ENCODE results near the gene ZBTB42. TPM values are rescaled to one million over a fixed set of nuclear protein-coding genes. Genes with fewer than 3 reads are reported as not detected.

ZBTB42 gene
- total RNA-seq, 1 donor = 2.9 TPM

- Histone ChIP-seq H2AFZ (ENCODE audit: low read length) (peak overlapping the region; percentile 75), H3K27me3 (ENCODE audit: insufficient read depth, low read length) (peaks cover 2% of the 10 kb centered on the region), H3K4me2 (ENCODE audit: insufficient read depth, low read length) (peak overlapping the region; percentile 78), H3K36me3 (ENCODE audit: insufficient read depth, low read length) (no peaks in the 10 kb centered on the region), H3K9me3 (ENCODE audit: low read depth, low read length) (no peaks in the 10 kb centered on the region), H3K27ac (ENCODE audit: low read depth, low read length) (no peak overlapping the region), H3K4me3 (ENCODE audit: insufficient read depth, low read length) (peak overlapping the region; percentile 68), H3K79me2 (ENCODE audit: insufficient read depth, low read length) (peaks cover 5% of the 10 kb centered on the region), H4K20me1 (ENCODE audit: insufficient read depth, low read length) (peaks cover 11% of the 10 kb centered on the region), H3K4me1 (ENCODE audit: insufficient read depth, low read length) (peaks cover 12% of the 10 kb centered on the region)
- TF ChIP-seq CTCF (IDR thresholded peaks at IDR 0.05; ENCODE audit: extremely low read depth, low read depth, low read length) = no peak
- DNase-seq (ENCODE audit: insufficient read length, low spot score, missing footprints) = peak; percentile 96
These were observed 1.5 kb upstream of the ZBTB42 start for GRCh38 chr14:104799244-104800014.

GRCh38 chr14:104800015-104800770 is 708 bp upstream of the ZBTB42 start:
- TF ChIP-seq CTCF (IDR thresholded peaks at IDR 0.05; ENCODE audit: extremely low read depth, low read depth, low read length) = no peak
- no peaks in the 10 kb centered on the region for H3K9me3 ChIP-seq (ENCODE audit: low read depth, low read length)
- DNase-seq (ENCODE audit: insufficient read length, low spot score, missing footprints) = peak; percentile 99
- H3K4me2 ChIP-seq (ENCODE audit: insufficient read depth, low read length) = peak overlapping the region; percentile 78
- H3K36me3 ChIP-seq (ENCODE audit: insufficient read depth, low read length) = no peaks in the 10 kb centered on the region
- no peaks in the 10 kb centered on the region for H3K79me2 ChIP-seq (ENCODE audit: insufficient read depth, low read length)
- H3K4me3 ChIP-seq (ENCODE audit: insufficient read depth, low read length) = peak overlapping the region; percentile 71
- H3K27me3 ChIP-seq (ENCODE audit: insufficient read depth, low read length) = peaks cover 2% of the 10 kb centered on the region
- H4K20me1 ChIP-seq (ENCODE audit: insufficient read depth, low read length) = peaks cover 7% of the 10 kb centered on the region
- H2AFZ ChIP-seq (ENCODE audit: low read length) = peak overlapping the region; percentile 75
- peaks cover 12% of the 10 kb centered on the region for H3K4me1 ChIP-seq (ENCODE audit: insufficient read depth, low read length)
- H3K27ac ChIP-seq (ENCODE audit: low read depth, low read length) = no peak overlapping the region

- peak overlapping the region; percentile 84 for H3K4me2 ChIP-seq (ENCODE audit: insufficient read depth, low read length)
- peaks cover 7% of the 10 kb centered on the region for H4K20me1 ChIP-seq (ENCODE audit: insufficient read depth, low read length)
- no peak overlapping the region for H2AFZ ChIP-seq (ENCODE audit: low read length)
- H3K9me3 ChIP-seq (ENCODE audit: low read depth, low read length) = no peaks in the 10 kb centered on the region
- H3K4me3 ChIP-seq (ENCODE audit: insufficient read depth, low read length) = peak overlapping the region; percentile 71
- H3K4me1 ChIP-seq (ENCODE audit: insufficient read depth, low read length) = peaks cover 16% of the 10 kb centered on the region
- DNase-seq (ENCODE audit: insufficient read length, low spot score, missing footprints) = peak; percentile 82
- peaks cover 2% of the 10 kb centered on the region for H3K27me3 ChIP-seq (ENCODE audit: insufficient read depth, low read length)
- no peaks in the 10 kb centered on the region for H3K36me3 ChIP-seq (ENCODE audit: insufficient read depth, low read length)
- no peaks in the 10 kb centered on the region for H3K79me2 ChIP-seq (ENCODE audit: insufficient read depth, low read length)
- TF ChIP-seq CTCF (IDR thresholded peaks at IDR 0.05; ENCODE audit: extremely low read depth, low read depth, low read length) = no peak
- H3K27ac ChIP-seq (ENCODE audit: low read depth, low read length) = no peak overlapping the region
These were observed 856 bp downstream of the ZBTB42 start for GRCh38 chr14:104801520-104802393.

Data from osteoblast (primary cell).